ENCODE measurements around the gene NGF. TPM values are rescaled to one million over a fixed set of nuclear protein-coding genes. Genes with fewer than 3 reads are reported as not detected.

NGF gene
- total RNA-seq, 1 donor from 2014 or later, result 2.7 TPM

DNA sequence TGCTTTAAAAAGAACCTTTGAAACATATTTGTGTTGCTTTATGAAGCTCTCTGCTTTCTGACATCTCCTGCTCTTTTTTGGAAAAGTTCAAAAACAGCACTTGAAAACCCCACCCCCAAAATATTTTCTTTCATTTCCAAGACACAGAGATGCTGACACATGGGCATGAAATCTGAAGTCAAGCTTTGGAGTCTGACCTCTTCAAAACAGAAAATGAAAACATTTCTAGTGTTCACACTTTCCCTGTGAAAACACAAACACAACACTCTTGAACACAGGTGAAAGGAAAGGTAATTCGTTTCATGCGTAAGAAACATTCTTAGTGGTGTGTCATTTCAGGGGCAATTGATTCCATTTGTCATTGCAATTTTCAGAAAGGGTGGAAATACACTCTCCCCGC lies 10.8 kb downstream of the NGF start:
- intact Hi-C loops (cut with DNase I), result no loop called here
- Histone ChIP-seq H3K27me3 (no peaks in the 10 kb centered on the region), H3K9me3 (no peaks in the 10 kb centered on the region), H3K4me1 (peaks cover 14% of the 10 kb centered on the region), H3K36me3 (no peaks in the 10 kb centered on the region), H3K27ac (no peak overlapping the region), H3K4me3 (no peak overlapping the region)
- TF ChIP-seq POLR2AphosphoS5 (IDR thresholded peaks at IDR 0.05; ENCODE audit: insufficient read depth in 1 of 2, low read depth in 1 of 2), result no peak
- no peak for TF ChIP-seq POLR2A (IDR thresholded peaks at IDR 0.05)
- TF ChIP-seq, protein P1, sequence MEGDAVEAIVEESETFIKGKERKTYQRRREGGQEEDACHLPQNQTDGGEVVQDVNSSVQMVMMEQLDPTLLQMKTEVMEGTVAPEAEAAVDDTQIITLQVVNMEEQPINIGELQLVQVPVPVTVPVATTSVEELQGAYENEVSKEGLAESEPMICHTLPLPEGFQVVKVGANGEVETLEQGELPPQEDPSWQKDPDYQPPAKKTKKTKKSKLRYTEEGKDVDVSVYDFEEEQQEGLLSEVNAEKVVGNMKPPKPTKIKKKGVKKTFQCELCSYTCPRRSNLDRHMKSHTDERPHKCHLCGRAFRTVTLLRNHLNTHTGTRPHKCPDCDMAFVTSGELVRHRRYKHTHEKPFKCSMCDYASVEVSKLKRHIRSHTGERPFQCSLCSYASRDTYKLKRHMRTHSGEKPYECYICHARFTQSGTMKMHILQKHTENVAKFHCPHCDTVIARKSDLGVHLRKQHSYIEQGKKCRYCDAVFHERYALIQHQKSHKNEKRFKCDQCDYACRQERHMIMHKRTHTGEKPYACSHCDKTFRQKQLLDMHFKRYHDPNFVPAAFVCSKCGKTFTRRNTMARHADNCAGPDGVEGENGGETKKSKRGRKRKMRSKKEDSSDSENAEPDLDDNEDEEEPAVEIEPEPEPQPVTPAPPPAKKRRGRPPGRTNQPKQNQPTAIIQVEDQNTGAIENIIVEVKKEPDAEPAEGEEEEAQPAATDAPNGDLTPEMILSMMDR (IDR thresholded peaks at IDR 0.05), result no peak
- no peak for DNase-seq (ENCODE audit: extremely low spot score in 2 of 2)

DNA sequence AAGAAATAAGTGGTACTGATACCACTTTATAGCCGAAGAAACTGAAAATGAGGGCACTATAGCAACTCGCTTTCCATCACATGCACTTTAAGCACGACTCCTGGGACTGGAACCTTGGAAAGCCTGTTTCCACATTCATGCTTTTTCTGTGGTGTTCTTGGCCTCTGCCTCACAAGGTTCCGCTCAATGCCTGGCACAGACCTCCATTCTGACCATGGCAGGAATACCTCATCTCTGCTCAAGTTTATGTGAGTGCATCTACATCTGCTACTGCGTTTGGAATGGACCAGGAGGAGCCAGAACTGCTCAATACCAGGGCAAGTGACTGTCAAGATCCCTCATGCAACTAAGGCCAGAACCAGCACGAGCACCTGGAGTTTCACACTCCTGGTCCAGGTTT lies 11.6 kb downstream of the NGF start:
- DNase-seq (ENCODE audit: extremely low spot score in 2 of 2), result no peak
- intact Hi-C loops (cut with DNase I), result no loop called here

GRCh38 chr1:115325874-115326273 lies 12.2 kb downstream of the NGF start:
- H3K9me3 ChIP-seq, result no peaks in the 10 kb centered on the region
- H3K4me3 ChIP-seq, result no peak overlapping the region
- TF ChIP-seq, protein P1 (IDR thresholded peaks at IDR 0.05), result no peak
- no peak for TF ChIP-seq POLR2A (IDR thresholded peaks at IDR 0.05)
- TF ChIP-seq POLR2AphosphoS5 (IDR thresholded peaks at IDR 0.05; ENCODE audit: insufficient read depth in 1 of 2, low read depth in 1 of 2), result no peak
- no peak for DNase-seq (ENCODE audit: extremely low spot score in 2 of 2)
- no peaks in the 10 kb centered on the region for H3K27me3 ChIP-seq
- no peak overlapping the region for H3K27ac ChIP-seq
- intact Hi-C loops (cut with DNase I), result no loop called here
- H3K4me1 ChIP-seq, result peaks cover 3% of the 10 kb centered on the region
- H3K36me3 ChIP-seq, result no peaks in the 10 kb centered on the region

More for the DNA sequence above, 11.6 kb downstream of the NGF start:
- Histone ChIP-seq H3K9me3 (no peaks in the 10 kb centered on the region), H3K4me3 (no peak overlapping the region), H3K27ac (no peak overlapping the region), H3K27me3 (no peaks in the 10 kb centered on the region), H3K4me1 (peaks cover 9% of the 10 kb centered on the region), H3K36me3 (no peaks in the 10 kb centered on the region)
- TF ChIP-seq POLR2AphosphoS5 (IDR thresholded peaks at IDR 0.05; ENCODE audit: insufficient read depth in 1 of 2, low read depth in 1 of 2) (no peak), POLR2A (IDR thresholded peaks at IDR 0.05) (no peak)
- TF ChIP-seq, protein P1 (IDR thresholded peaks at IDR 0.05), result no peak

DNA sequence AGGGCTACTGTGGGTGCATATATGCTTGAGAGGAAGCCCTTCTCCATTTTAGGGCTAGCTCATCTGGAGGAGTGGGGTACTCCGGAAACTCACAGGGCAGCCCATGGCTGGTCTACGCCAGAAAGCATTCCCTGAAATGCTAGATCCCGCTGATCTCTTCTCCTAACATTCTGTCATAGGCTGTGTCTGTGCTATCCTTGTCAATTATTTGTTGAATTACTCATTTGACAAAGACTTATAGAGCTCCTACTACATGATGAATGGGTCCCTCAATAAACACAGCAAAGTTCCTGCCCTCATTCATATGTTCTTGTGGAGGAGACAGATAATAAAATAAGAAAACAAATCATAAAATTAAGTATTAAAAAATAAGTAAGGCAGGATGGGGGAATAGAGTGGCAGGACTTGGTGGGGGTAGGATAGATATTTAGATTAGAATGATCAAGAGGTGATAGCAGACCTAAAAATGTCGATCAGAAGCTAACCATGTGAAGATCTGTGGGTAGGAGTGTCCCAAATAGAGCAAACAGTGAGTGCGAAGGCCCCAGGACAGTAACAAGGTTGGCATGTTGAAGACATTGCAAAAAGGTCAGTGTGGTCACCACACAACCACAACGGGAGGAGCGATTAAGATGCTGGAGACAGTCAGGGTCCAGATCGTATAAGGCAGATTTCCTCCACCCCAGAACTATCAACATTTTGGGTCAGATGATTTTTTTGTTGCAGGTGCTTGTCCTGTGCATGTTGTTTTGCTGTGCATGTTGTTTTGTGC lies 13.2 kb downstream of the NGF start:
- Histone ChIP-seq H3K27ac (no peak overlapping the region), H3K27me3 (no peaks in the 10 kb centered on the region), H3K9me3 (no peaks in the 10 kb centered on the region), H3K4me3 (no peak overlapping the region), H3K4me1 (no peaks in the 10 kb centered on the region), H3K36me3 (no peaks in the 10 kb centered on the region)
- DNase-seq (ENCODE audit: extremely low spot score in 2 of 2), result no peak
- TF ChIP-seq POLR2AphosphoS5 (IDR thresholded peaks at IDR 0.05; ENCODE audit: insufficient read depth in 1 of 2, low read depth in 1 of 2) (no peak), POLR2A (IDR thresholded peaks at IDR 0.05) (no peak)
- TF ChIP-seq, protein P1 (IDR thresholded peaks at IDR 0.05), result no peak
- intact Hi-C loops (cut with DNase I), result no loop called here

- no peaks in the 10 kb centered on the region for H3K27me3 ChIP-seq
- no peaks in the 10 kb centered on the region for H3K4me1 ChIP-seq
- TF ChIP-seq, protein P1 (IDR thresholded peaks at IDR 0.05), result no peak
- no peak for TF ChIP-seq POLR2A (IDR thresholded peaks at IDR 0.05)
- TF ChIP-seq POLR2AphosphoS5 (IDR thresholded peaks at IDR 0.05; ENCODE audit: insufficient read depth in 1 of 2, low read depth in 1 of 2), result no peak
- no peak for DNase-seq (ENCODE audit: extremely low spot score in 2 of 2)
- H3K4me3 ChIP-seq, result no peak overlapping the region
- H3K36me3 ChIP-seq, result no peaks in the 10 kb centered on the region
- no peaks in the 10 kb centered on the region for H3K9me3 ChIP-seq
- H3K27ac ChIP-seq, result no peak overlapping the region
- intact Hi-C loops (cut with DNase I), result no loop called here
Observed at GRCh38 chr1:115323366-115324004, 14.6 kb downstream of the NGF start.
